Metanephros (tissue), 1 donor: ENCODE data around the gene SPNS3. TPM values are rescaled to one million over a fixed set of nuclear protein-coding genes. Genes with fewer than 3 reads are reported as not detected.

Source experiments
- total RNA-seq: library from RNA; depleted of rRNA; stranded (reverse); fragments of >200 nt; gene quantifications from one replicate; pipeline ENCODE4 v1.2.3, GENCODE V29; 2014

The SPNS3 gene
- total RNA-seq = 2.7 TPM

GRCh38 chr17:4433515-4434031 is at the start of gene SPNS3:
SPNS3 (plus strand) TSS chr17:4433940; CDS start chr17:4433968, 28 bp downstream.

GRCh38 chr17:4498461-4499397 is 65.0 kb downstream of the SPNS3 start, which contains the start of gene SPNS2:
SPNS2 (plus strand) TSS chr17:4498881; CDS start chr17:4499048, 167 bp downstream.

Other genes with a start within 250 kb of the SPNS3 start
- gene ANKFY1, start 170.0 kb upstream of the SPNS3 start, total RNA-seq = 62.2 TPM
- 54.5 TPM for gene UBE2G1, start 67.3 kb upstream of the SPNS3 start, total RNA-seq
- gene SPNS2, start 64.9 kb downstream of the SPNS3 start, total RNA-seq = 40.5 TPM
- gene MYBBP1A, start 121.4 kb downstream of the SPNS3 start, total RNA-seq = 38.4 TPM
- gene GGT6, start 126.6 kb downstream of the SPNS3 start, total RNA-seq = 15.0 TPM
- gene SMTNL2, start 150.6 kb downstream of the SPNS3 start, total RNA-seq = 95.6 TPM
- gene ALOX15, start 207.7 kb downstream of the SPNS3 start, total RNA-seq = 0.58 TPM